HG03432 (cell line): ENCODE results near the gene FAM193B.
"Not testable (repeated sequence)": the region's sequence is repeated elsewhere in the genome, so short reads cannot be mapped to it uniquely, and the experiment has no call there.

ENCODE experiments used
- ATAC-seq: cut with Tn5 transposase; IDR thresholded peaks from one replicate; pipeline ENCODE4 v1.9.1; 2021; ENCODE audit warnings: mild to moderate bottlenecking, moderate library complexity; ENCODE audit not compliant: unreplicated experiment

Gene FAM193B

GRCh38 chr5:177578316-177578715, 24.0 kb upstream of the FAM193B start:
- ATAC-seq, result no peak

- no peak for ATAC-seq
Measured at GRCh38 chr5:177576169-177576568, 21.8 kb upstream of the FAM193B start.

- no peak for ATAC-seq
Measured at GRCh38 chr5:177575488-177575887, 21.1 kb upstream of the FAM193B start.

- ATAC-seq, result no peak
Measured at GRCh38 chr5:177569894-177570293, 15.5 kb upstream of the FAM193B start.

- no peak for ATAC-seq
Measured at GRCh38 chr5:177568326-177568725, 14.0 kb upstream of the FAM193B start.

GRCh38 chr5:177565046-177565445, 10.7 kb upstream of the FAM193B start:
- ATAC-seq, result no peak

- ATAC-seq, result not testable (repeated sequence)
Measured at GRCh38 chr5:177559446-177559941, 5.1 kb upstream of the FAM193B start.

- no peak for ATAC-seq
Measured at GRCh38 chr5:177557796-177558195, 3.4 kb upstream of the FAM193B start.

GRCh38 chr5:177557041-177557647, 2.8 kb upstream of the FAM193B start:
- ATAC-seq, result no peak

GRCh38 chr5:177555665-177556064, 1.3 kb upstream of the FAM193B start:
- no peak for ATAC-seq

- no peak for ATAC-seq
Measured at GRCh38 chr5:177555228-177555627, 865 bp upstream of the FAM193B start.

GRCh38 chr5:177553671-177554429, 513 bp downstream of the FAM193B start:
- peak; percentile 50 for ATAC-seq

- ATAC-seq, result no peak
Measured at GRCh38 chr5:177552839-177553455, 1.4 kb downstream of the FAM193B start.

GRCh38 chr5:177550122-177550521, 4.2 kb downstream of the FAM193B start:
- ATAC-seq, result no peak

- no peak for ATAC-seq
Measured at GRCh38 chr5:177548495-177548894, 5.9 kb downstream of the FAM193B start.

- no peak for ATAC-seq
Measured at GRCh38 chr5:177547736-177548135, 6.6 kb downstream of the FAM193B start.

- ATAC-seq, result no peak
Measured at GRCh38 chr5:177546258-177546741, 8.1 kb downstream of the FAM193B start.

- no peak for ATAC-seq
Measured at GRCh38 chr5:177545487-177546257, 8.7 kb downstream of the FAM193B start.

GRCh38 chr5:177542816-177543465, 11.4 kb downstream of the FAM193B start:
- ATAC-seq, result no peak

- ATAC-seq, result no peak
Measured at GRCh38 chr5:177540438-177540837, 13.9 kb downstream of the FAM193B start.
